NCI-H1930 (cell line): ENCODE data around the gene GALNT2.

Experiments used
- DNase-seq, 2 experiments: peaks; one replicate each; lab custom pipeline; 2025; lab: John Stamatoyannopoulos, UW

The GALNT2 gene

DNA sequence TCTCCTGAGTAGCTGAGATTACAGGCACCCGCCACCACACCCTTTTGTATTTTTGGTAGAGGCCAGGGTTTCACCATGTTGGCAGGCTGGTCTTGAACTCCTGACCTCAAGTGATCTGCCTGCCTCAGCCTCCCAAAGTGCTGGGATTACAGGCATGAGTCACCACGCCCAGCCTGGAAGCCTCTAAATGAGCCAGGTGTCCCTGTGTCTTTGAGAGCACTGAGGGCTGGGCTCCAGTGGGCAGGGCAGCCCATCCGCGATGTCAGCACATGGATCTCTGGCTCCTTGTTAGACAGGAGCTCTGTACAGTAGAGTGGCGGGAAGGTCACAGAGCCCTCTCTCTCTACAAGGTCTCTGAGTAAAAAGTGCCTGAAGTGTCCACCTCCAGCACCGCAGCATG lies 234.8 kb downstream of the GALNT2 start:
- no peak for DNase-seq

DNA sequence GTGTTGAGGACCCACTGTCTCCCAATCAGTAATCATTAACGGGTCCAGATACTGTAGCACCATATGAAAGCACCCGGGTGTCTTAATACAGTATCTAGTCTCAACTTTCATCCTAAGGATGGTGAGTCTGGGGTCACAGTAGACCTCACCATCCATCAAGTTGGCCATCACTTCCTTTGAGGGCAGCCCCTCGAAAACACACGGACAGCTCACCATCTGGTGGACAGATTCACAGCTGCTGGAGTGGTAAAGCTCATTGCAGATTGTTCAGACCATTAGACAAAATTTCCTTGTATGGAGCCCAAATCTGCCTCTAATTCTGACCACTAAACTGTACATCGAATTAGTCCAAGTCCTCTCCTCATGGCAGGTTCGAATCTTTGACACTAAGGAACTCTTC lies 236.0 kb downstream of the GALNT2 start:
- no peak for DNase-seq

DNA sequence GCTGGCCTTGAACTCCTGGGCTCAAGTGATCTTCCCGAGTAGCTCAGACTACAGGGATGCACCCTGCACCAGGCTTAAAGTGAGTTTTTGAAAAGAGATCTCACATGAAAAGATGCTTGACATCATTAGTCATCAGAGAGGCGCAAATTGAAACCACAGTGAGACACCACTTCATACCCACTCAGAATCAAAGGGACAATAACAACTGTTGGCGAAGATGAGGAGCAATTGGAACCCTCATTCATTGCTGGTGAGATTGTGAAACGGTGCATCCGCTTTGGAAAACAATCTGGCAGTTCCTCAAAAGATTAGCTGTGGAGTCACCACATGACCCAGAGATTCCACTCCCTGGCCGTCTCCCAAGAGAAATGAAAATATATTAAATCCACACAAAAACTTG lies 236.8 kb downstream of the GALNT2 start:
- no peak for DNase-seq

DNA sequence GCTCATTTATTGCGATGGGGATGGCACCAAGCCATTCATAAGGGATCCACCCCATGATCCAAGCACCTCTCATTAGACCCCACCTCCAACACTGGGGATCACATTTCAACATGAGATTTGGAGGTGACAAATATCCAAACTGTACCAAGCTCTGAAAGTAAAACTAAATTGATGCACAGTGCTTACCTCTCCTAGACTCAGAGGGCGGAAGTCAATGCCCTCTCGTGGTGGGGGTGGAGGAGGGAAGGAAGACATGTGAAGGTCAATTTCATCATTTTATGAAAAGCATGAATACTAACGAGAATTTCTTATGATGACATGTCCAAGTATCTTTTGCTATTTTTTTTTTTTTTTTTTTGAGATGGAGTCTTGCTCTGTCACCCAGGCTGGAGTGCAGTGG lies 239.1 kb downstream of the GALNT2 start:
- no peak for DNase-seq

DNA sequence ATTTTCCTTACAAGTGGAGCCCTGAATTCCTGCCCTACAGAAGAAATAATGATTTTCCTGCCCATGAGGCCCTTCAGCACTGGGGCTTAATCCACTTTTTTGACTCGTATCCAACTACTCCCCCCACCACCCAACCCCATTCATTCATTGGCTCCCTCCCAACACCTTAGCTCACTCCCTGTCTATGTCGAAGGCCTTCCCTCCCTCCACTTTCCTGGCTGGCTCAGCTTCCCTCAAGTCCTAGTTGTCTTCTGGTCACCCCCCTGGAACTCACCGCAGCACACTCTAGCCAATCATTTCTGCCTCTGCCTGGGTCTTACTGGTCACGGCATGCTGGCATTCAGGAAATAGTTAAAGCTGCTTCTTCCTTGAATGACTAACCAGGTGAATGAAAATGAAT lies 240.2 kb downstream of the GALNT2 start:
- no peak for DNase-seq

DNA sequence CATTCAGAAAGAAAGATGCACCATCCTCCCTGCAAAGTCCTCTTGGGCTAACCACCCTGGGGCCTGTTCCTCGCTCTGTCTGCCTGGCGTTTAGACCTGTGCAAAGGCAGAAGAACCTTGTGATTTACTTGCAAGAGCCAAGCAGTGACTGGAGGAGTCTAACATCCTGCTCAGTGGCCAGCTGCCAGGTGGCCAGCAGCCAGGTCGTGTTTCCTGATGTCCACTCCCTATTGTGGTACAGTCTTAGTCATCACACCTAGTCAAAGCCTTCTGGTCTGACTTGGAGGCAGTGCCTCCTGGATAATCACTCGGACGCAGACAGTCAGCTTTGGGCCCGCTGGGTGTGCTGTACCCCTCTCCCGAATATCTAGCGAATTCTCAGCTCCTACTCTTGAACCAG lies 241.0 kb downstream of the GALNT2 start:
- no peak for DNase-seq

DNA sequence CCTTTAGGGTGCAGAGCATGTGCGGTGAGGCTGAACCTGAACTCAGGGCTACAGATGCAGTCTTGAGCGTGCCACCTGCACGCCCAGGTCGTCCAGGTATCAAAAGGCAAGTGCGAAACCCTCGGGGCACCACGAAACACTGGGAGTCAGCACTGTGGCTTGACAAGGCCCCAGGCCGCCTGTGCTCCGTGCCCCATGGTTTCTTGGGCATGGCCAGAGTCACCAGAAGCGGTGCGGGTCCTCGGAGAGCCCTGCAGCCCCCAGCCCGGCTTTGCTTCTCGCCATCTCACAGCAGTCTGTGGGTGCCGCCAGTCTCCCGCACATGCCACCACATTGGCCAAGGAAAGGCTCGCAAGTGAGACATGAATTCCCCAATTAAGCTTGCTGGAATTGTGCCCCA lies 241.8 kb downstream of the GALNT2 start:
- DNase-seq, result no peak

DNA sequence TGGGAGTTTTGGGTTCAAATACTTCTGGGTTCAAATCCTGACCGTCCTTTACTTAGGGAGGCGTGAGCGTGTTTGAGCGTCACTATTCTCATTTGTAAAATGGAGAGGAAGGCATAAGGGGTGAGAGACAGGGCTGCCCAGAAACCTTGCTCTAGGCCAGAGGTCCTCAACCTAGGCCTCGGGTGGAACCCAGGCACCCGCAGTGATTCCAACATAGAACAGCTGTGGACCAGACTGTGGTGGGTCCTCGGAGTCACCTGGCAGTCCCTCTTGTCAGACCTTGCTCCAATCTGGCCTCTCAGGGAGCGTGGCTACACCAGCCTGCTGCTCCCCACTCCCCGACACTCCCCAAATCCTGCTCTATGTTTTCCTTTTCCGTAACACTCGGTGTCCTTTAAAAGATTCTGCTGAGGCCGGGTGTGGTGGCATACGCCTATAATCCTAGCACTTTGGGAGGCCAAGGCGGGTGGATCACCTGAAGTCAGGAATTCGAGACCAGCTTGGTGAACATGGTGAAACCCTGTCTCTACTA lies 242.7 kb downstream of the GALNT2 start:
- DNase-seq, result no peak

DNA sequence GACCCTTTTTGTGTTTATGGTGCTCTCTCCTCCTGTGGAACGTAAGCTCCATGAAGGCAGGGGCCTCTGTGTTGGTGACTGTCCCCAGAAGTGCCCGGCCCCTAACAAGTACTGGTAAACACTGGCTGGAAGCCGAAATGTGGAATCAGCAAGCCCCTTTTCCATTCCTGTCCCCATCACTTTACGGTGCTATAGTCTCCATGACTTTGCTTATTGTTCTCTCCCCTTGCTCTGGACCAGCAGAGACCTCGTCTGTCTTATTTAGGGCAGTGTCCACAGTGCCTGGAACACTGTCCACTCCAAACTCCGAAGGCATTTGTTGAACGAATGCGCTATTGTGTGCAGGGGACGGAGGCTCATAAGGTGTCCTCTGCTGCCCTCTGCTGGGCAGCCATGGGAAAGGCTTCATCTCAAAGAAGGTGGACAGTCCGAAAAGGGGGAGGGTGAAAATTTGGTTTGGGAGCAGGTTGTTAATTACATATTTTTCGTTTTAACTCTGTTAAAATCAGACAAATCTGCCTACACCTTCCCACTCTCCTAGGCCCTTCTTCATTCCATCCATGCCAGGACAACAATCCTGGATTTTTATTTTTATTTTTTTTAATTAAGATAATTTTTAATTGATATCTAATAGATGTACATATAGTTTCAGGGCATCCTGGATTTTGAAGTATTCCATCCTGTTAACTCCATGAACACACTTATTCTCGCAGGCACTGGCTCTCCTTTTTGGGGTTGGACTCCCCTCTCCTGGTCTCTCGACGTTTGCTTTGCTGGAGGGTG lies 243.5 kb downstream of the GALNT2 start:
- peak; percentile 36 to 53 for DNase-seq

DNA sequence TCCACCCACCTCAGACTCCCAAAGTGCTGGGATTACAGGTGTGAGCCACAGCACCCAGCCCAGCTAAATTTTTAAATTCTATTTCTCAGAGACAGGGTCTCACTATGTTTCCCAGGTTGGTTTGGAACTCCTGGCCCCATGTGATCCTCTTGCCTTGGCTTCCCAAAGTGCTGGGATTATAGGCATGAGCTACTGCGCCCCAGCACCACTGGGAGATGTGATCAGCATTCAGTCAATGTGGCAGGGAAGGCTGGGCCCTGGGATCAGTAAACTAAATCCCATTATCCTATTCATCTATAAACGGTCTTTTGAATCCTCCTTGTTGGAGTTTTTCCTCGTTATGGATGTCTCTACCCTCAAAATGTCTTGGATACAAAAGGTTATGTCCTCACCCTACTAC lies 245.6 kb downstream of the GALNT2 start:
- DNase-seq, result no peak

DNA sequence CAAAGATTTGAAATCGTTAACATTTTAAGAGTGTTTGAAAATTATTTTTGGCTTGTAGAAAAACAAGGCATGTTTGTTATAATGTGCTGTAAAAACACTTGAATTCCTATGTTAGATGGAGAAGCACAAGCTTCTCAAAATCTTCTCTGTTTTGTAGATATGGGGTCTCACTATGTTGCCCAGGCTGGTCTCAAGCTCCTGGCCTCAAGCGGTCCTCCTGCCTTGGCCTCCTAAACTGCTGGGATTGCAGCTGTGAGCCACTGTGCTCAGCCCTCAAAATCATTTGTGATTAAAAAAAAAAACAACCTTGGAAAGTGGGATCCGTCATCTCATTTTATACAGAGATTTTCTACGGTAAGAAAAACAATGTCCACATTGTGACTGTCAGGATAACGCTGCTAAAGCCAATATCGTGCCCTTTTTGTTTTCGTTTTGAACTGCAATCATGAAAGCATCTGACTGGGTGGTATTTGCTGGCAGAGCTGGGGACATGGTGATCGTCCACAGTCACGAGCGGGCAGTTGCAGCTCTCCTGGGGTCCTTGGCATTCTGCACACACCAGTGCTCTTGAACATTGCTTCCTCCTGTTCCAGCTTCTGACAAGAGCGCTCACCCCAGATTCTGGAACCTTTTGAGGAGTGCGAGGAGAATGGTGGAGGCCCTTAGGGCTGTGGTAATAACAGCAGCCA lies 246.6 kb downstream of the GALNT2 start:
- DNase-seq, result no peak

DNA sequence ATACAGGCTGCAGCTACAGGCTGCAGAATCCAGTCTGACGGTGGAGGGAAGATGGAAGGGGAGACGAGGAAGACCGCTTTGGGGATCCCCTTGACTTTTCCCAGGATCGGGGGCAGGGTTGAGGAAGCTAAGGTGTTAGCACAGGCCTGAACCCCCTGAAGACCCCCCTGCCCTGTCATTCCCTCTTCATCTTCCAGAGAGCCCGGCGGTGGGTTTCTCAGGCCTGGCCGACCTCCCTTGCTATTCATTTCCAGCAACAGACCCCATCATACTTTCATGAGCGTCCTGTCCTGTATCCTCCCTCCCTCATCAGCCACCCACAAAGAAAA lies 247.1 kb downstream of the GALNT2 start:
- DNase-seq, result no peak

DNA sequence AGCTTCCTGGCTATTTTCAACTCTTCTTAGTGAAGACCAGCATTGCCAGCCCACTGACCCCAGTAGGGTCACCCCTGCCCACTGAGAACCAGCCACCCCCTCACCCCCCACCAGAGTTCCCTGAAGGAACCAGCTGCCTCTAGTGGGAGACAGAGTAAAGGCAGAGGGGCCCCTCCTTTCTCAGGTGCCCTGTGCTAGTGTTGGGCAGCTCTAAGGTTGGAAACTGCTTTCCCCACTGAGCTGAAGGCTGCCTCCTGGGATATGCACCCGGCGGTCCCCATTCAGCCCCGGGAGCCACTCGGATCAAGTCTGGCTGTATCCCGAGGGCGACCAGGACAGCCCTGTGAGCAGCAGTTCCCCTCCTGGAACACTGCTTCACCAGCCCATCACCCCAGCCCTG lies 248.1 kb downstream of the GALNT2 start:
- DNase-seq, result no peak

DNA sequence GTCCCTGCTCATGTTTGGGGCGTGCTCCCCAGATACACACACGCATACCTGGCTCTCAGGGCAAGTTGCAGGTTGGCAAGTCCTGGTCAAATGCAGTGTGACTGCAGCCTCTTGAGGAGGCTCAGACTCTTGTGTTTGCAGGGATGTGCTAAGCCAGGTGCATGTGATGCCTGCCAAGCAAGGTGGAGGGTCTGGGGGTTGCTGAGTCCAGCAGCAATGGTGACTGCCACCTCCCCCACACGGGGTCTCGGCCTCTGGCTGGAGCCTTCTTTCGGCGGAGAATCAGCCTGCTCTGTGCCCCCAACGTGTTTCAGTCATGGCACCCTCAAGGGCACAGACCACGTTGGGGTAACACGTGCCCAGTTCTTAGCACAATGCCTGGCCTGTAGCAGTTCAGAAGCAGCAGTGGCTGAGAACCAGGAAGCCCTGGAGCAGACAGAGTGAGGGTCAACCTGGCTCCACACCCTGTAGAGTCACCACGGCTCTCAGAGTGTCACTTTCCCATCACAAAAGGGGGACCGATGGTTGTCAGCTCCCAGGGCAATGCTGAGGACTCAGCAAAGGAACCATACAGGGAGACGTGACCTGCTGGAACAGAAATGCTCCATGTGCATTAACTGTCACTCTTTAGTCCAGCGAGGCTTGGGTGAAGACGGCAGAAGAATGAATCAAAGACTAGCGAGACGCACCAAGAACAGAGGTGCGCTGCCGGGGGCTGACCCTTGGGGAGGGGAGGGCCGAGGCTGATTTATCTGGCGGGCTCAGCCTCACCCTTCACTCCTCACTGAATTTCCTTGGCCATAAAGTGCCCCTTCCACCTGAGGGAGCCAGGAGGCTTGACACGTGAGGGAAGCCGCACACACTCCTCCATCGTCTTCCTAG lies 250.1 kb downstream of the GALNT2 start:
- no peak for DNase-seq

DNA sequence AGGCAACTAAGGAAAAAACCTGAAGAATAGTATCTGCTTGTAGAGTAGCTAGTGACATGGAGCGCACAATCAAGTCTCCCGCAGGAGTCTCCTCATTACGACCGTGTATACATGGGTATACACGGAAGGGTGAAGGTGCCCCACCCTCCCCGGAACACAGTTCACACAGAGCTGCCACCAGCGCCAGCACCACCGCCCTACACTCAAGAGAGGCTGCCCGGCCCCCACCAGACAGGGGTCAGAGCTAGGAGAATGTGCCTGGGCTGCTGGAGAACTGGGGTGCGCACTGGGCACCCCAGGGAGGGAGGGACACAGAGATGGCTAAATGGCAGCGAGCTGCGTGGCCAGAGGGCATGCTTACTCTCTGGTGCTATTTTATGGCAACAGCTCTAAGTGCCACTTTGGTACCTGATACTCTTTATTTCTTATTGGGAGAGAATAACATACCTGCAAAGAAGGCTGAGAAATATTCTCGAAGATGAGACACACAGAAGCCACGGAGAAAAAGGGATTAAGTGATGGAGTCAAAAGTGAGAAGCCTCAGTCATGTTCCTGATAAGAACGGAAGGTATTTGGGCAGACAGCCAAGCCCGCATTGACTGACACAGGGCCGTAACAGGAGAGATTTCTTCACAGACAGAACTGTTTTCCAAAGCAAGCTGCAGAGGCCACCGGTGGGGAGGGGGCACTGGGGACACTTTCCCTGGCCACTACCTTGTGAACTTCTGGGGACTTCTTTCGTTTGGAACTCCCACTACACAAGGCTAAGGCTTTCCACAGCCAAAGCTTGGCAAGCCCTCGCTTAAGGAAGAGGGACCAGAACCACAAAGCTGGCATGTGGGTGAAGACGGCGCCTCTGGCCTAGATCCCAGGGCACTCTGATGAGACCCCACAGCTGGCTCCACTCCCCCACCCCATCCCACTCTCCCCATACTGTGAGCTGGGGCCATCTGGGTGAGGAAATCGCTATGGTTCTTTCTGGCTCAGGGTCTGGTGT lies 251.1 kb downstream of the GALNT2 start:
- DNase-seq, result no peak

DNA sequence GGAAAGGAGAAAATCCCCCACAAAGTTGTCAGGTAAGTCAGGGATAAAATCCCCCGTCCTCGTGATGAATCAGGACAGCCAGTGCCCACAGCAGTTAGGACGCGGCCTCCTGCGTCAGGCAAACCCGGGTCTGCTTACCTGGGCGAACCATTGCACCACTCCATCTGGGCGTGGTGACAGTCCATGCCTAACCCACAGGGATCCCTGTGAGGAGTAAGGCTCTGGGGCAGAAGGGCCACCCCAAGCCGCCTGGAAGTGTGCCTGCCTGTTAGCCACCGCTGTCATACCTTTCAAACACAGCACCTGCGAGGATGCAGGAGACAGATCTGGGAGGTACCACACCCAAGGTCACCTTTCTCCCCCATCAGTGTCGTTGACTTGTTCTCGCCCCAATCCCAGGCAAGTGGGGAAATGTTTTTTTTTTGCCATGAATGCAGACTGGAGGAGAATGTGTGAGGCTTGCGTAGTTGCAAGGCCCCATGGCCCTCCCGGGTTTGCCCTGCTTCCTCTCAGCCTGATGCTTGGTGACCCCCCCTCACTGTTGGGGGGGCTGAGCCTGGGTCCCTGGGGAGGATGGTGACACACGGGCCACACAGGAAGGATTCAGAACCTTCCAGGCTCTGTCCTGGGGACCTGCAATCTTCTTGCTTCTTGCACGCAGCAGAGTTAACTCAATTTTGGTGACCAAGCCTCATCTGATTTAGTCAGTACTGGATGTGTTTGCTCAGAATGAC lies 252.1 kb downstream of the GALNT2 start:
- no peak for DNase-seq

DNA sequence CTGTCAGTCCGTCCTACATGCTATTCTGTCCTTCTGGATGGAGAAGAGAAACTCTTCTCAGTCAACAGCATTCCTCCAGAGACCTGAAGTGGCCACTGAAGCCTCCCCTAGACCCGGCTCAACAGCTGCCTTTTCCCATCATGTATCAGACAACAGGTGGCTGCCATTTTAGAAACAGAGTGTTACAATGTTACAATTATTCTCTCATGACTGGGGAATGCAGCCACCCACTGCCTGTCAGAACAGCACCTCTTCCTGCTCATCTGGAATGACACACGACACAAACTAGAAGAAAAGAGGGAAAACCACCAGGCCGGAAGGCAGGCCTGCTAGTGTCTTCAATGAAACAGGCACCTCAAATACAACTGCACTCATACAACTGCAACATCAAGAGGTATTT lies 253.8 kb downstream of the GALNT2 start:
- DNase-seq, result no peak

DNA sequence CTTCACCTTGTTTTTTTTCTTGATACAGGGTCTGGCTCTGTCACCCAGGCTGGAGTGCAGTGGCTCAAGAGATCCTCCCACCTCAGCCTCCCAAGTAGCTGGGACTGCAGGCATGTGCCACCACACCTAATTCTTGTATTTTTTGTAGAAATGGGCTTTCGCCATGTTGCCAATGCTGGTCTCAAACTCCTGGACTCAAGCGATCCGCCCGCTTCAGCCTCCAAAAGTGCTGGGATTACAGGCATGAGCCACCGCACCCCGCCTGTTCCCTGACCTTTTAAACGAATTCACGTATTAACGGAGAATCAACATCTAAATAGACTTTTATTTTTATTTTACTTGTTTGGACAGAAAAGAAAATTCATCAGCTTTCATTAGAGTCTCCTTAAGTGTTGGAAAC lies 254.3 kb downstream of the GALNT2 start:
- DNase-seq, result no peak

DNA sequence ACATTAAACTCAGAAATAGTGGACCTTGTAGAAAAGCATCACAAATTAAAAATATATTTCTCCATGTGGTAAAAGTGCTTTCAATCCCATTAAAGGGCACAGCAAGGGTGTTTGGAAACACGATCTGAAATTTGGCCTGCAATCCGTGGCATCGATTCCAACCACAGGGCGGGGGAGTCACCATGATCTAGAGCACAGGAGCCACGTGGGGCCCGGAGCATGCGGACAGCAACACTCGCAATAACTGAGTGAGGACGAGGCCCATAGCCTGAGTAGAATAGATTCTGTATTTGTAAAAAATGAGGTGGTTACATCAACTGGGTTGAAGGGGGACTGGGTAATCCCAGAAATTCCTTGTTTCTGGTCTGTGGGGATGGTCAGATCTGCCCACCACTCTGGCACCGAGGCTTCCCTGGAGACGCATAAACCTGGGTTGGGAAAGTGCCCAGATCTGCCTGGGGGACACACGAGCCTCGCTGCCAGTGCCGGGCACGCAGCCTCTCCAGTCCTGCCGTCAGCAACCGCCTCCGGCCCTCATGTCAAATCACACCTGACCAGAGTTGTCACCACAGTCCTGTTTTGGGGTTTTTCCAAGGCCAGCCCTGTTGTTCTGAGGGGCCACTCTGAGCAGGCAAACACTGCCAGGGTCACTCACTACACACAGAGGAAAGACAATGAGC lies 254.8 kb downstream of the GALNT2 start:
- no peak for DNase-seq

DNA sequence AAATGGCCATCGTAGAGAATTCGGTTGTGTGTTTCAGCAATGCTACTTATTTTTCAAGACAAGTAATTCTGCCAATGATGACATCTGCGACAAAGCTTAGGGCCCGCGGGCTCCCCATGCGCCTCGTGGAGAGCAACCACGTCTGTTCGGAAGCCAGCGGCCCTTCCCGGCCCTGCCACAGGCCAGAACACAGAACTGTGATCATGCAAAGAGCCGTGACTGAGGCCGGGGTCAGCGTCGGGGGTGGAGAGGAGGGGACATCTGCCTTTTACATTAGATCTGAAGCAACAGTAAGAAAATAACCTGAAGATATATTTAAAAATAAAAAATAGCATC lies 255.4 kb downstream of the GALNT2 start:
- no peak for DNase-seq
